HFFc6 (cell line): ENCODE results near the gene COL4A2. TPM values are rescaled to one million over a fixed set of nuclear protein-coding genes. Genes with fewer than 3 reads are reported as not detected.

ENCODE experiments used
- DNase-seq: peaks from one replicate; pipeline ENCODE4 v3.0.0-alpha.2; 2018
- H3K27ac Mint-ChIP-seq: 2 replicates; pipeline ENCODE4 v1.8.0; 2020; ENCODE audit warnings: mild to moderate bottlenecking, mixed read lengths
- H3K27me3 Mint-ChIP-seq: 2 replicates; pipeline ENCODE4 v1.8.0; 2021; ENCODE audit warnings: mild to moderate bottlenecking, moderate library complexity, mixed read lengths; ENCODE audit not compliant: insufficient read depth
- H3K36me3 Mint-ChIP-seq: 2 replicates; pipeline ENCODE4 v1.8.0; 2021; ENCODE audit warnings: low read depth, mixed read lengths
- H3K4me1 Mint-ChIP-seq: 2 replicates; pipeline ENCODE4 v1.8.0; 2020; ENCODE audit warnings: low read depth, mixed read lengths
- H3K4me3 Mint-ChIP-seq: 2 replicates; pipeline ENCODE4 v1.8.0; 2020; ENCODE audit warnings: mild to moderate bottlenecking, moderate library complexity, mixed read lengths
- H3K9me3 Mint-ChIP-seq: 2 replicates; pipeline ENCODE4 v1.8.0; 2020; ENCODE audit warnings: mild to moderate bottlenecking, mixed read lengths
- total RNA-seq, 6 experiments: library from RNA; stranded (reverse); fragmentation: NEBNext Ultra II Directional; extraction: Animal tissue kit (Norgen Biotek cat#: 25700); gene quantifications; 2 replicates in 1 of 6; 3 replicates in 5 of 6; pipeline ENCODE4 v1.2.3, GENCODE V29; 2021
- TF ChIP-seq, protein P1 (sequence below): fragments of 200-600 bp; sonication (generic); IDR thresholded peaks from 2 replicates; pipeline ENCODE4 v1.5.0; 2021; ENCODE audit warnings: antibody characterized with exemption, mild to moderate bottlenecking

The COL4A2 gene
- total RNA-seq, 6 experiments from 2014 or later, result 202 to 327 (median 217) TPM

DNA sequence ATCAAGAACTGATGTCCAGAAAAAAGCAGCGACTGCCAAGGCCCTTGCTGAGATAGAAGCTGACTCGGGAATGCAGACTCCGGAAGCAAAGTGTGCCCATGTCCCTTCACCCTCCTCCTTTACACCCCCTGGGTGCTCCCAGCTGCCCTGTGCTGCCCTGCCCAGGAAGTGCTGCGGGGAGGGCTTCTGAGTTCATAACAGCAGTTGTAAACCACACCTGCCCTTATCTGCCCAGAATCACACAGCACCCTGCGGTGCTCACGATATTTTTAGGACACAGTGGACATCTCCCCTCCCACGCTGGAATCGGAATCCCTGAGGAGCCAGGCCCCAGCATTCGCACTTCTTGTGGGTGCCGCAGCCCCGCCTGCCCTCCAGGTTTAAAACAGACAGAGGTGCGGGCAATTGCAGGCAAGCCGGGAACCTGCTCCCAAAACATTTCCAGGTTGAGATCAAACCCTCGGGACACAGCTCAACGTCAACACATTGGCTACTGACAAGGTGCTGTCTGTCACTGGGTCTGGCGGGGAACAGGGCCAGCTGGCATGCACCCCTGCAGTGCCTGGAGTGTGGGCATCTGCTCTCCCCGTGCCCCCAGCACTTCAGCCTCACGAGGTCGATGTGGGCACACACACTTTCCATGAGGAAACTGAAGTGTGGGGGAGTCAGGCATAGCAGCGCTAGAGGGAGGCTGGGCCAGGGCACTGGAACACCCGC lies 217.6 kb downstream of the COL4A2 start:
- DNase-seq, result no peak
- Mint-ChIP-seq H3K27me3 (peaks cover 26% of the 10 kb centered on the region), H3K4me3 (no peak overlapping the region), H3K36me3 (no peaks in the 10 kb centered on the region), H3K9me3 (no peaks in the 10 kb centered on the region), H3K4me1 (no peaks in the 10 kb centered on the region), H3K27ac (no peak overlapping the region)
- TF ChIP-seq, protein P1, sequence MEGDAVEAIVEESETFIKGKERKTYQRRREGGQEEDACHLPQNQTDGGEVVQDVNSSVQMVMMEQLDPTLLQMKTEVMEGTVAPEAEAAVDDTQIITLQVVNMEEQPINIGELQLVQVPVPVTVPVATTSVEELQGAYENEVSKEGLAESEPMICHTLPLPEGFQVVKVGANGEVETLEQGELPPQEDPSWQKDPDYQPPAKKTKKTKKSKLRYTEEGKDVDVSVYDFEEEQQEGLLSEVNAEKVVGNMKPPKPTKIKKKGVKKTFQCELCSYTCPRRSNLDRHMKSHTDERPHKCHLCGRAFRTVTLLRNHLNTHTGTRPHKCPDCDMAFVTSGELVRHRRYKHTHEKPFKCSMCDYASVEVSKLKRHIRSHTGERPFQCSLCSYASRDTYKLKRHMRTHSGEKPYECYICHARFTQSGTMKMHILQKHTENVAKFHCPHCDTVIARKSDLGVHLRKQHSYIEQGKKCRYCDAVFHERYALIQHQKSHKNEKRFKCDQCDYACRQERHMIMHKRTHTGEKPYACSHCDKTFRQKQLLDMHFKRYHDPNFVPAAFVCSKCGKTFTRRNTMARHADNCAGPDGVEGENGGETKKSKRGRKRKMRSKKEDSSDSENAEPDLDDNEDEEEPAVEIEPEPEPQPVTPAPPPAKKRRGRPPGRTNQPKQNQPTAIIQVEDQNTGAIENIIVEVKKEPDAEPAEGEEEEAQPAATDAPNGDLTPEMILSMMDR, result no peak

DNA sequence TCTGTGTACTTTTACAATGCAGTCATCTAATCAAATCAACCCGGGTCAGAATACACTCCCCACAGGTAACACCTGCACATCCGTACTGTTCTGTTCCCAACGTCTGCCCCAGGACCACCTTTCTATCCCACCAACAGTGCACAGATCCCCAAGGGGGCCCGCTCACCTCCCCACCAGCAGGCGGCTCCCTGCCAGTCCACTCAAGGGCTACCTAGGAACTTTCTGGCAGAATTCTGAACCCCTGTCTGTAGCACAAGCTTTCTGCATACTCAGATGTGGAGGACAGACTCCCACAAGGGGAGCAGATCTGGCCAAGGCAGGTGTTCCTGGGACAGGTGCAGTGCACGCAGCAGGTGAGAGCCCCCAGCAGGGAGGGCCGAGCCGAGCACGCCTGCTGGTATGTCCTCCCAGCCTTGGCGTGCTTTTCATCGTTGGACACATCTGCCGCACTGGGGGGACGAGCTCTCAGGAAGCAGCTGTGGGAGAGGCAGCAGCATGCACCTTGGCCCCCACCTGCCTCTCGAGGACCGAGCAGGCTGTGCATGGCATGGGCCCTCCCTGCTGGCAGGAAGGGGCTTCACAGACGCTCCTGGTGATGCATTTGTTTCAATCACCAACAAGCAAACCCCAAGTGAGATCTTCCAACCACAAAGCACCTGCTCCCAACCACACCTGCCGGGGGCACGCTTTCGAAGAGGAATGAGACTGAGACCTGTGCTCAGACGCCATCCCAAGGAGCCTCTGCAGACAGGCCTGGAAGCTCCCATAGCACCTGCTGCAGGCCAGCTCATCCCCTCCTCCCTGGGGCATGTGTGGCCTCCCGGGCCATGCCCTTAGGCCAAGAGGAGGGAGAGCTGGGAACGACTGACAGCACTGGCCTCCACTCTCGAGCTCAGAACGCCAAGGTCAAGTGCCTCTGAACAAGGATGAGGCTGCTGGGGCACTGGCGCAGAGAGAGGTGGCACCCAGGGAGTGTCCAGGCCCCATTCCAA lies 218.5 kb downstream of the COL4A2 start:
- H3K27me3 Mint-ChIP-seq, result peaks cover 26% of the 10 kb centered on the region
- H3K27ac Mint-ChIP-seq, result no peak overlapping the region
- H3K9me3 Mint-ChIP-seq, result no peaks in the 10 kb centered on the region
- TF ChIP-seq, protein P1, result 0 out of 2 replicates have a peak, but pooled peaks have one; percentile 7
- H3K4me3 Mint-ChIP-seq, result no peak overlapping the region
- no peak for DNase-seq
- no peaks in the 10 kb centered on the region for H3K4me1 Mint-ChIP-seq
- H3K36me3 Mint-ChIP-seq, result no peaks in the 10 kb centered on the region

DNA sequence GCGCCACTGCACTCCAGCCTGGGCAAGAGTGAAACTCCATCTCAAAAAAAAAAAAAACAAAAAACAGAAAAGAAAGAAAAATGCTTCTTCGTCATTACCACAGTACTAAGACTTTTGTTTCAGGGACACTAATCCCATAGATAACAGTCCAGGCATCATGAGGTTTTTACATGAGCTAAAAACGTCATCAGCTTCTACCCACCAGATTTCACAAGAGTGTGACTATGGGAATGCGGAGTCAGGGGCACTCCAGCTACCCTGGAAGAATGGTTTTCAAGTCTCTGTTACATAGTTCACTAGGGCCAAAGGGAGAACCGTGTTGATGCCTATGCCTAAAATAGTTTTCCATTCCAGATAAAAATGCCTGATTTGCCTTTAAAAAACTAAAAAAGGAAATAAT lies 221.3 kb downstream of the COL4A2 start:
- no peaks in the 10 kb centered on the region for H3K36me3 Mint-ChIP-seq
- H3K27ac Mint-ChIP-seq, result no peak overlapping the region
- peaks cover 24% of the 10 kb centered on the region; the same call in 1 of the 2 replicates for H3K27me3 Mint-ChIP-seq
- TF ChIP-seq, protein P1, result no peak
- DNase-seq, result no peak
- no peak overlapping the region for H3K4me3 Mint-ChIP-seq
- H3K4me1 Mint-ChIP-seq, result no peaks in the 10 kb centered on the region
- H3K9me3 Mint-ChIP-seq, result no peaks in the 10 kb centered on the region

DNA sequence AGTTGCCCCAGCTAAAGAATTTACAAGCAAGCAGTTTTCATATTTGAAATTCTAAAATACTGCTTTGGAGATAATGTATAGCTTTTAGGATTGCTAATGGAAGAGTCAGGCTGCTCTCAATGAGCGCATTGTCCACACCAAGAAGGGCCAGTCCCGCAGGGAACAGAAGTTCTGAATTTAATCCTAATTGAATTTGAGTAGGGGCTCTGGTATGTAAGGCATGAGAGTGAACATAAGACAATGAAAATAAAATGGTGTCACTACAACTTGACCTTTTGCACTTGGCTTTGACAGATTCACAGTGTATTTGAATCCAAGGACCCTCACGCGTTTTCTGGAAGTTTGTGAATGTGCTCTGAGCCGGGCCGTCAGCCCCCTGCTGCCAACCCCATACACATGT lies 221.8 kb downstream of the COL4A2 start:
- Mint-ChIP-seq H3K36me3 (no peaks in the 10 kb centered on the region), H3K4me3 (no peak overlapping the region), H3K4me1 (no peaks in the 10 kb centered on the region), H3K27ac (no peak overlapping the region), H3K9me3 (no peaks in the 10 kb centered on the region), H3K27me3 (peaks cover 18% of the 10 kb centered on the region; the same call in 1 of the 2 replicates)
- DNase-seq, result no peak
- TF ChIP-seq, protein P1, result no peak

DNA sequence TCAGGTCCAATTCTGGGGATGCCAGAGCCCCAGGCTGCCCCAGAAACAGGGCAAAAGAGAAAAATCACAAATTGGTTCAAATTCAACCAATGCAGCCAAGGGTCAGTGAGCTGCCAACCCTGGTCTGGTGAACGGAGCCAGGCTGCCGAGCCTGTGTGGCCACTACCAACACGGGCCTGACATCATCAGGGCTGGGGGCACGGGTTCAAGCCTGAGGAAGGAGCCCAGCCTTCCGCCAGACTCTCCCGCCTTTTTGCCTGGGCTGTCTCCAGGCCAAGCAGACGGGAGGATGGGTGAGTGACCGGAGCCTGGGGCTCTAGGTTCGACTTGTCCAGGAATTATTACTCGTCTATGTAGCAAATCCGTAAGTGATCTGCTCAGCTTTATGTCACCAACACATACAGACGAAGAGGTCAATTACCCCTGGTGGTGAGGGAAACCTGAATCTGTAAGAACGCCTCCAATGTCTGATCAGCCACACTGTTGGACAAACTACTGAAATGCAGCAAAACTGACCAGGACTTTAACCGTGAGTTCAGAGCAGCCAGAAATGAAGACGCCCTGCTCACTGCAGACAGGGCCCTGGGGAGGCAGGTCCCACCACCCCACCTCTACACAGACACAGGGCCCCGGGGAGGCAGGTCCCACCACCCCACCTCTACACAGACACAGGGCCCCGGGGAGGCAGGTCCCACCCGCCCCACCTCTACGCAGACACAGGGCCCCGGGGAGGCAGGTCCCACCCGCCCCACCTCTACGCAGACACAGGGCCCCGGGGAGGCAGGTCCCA lies 222.6 kb downstream of the COL4A2 start:
- no peak for DNase-seq
- Mint-ChIP-seq H3K4me1 (no peaks in the 10 kb centered on the region), H3K4me3 (no peak overlapping the region), H3K9me3 (no peaks in the 10 kb centered on the region), H3K27ac (no peak overlapping the region), H3K36me3 (no peaks in the 10 kb centered on the region), H3K27me3 (peaks cover 12% of the 10 kb centered on the region; the same call in 1 of the 2 replicates)
- TF ChIP-seq, protein P1, result no peak
